Inflammatory macrophage (primary cell): ENCODE results near the gene KHNYN.
"Not testable (repeated sequence)": the region's sequence is repeated elsewhere in the genome, so short reads cannot be mapped to it uniquely, and the experiment has no call there.

Experiments used
- DNase-seq, 2 donors: peaks; one replicate each; pipeline ENCODE4 v3.0.0-alpha.2; 2020 to 2022

Gene KHNYN

DNA sequence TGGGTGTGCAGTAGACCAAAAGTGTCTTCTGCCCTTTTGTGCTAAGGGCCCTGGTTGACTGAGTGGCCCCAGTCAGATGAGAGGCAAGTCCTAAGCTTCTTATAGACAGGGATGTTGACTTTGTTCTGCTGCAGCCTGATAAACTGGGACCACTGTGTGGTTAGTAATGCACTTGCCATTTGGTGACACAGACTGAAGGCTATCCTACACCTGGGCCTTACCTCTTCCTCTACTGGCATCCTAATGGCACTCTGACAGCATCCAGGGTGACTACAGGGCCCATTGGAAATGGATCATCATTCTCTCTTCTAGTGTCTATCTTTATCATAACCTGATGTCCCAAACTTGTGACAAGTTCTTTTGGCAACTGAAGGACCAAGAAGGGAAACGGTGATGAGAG is 9.5 kb downstream of the KHNYN start:
- DNase-seq, result no peak

- no peak for DNase-seq
Measured at GRCh38 chr14:24439830-24440605, 10.3 kb downstream of the KHNYN start.

- DNase-seq, result no peak
Measured at GRCh38 chr14:24440606-24441399, 11.0 kb downstream of the KHNYN start.

GRCh38 chr14:24441485-24441884 is 11.7 kb downstream of the KHNYN start:
- no peak for DNase-seq

- DNase-seq, result no peak
Measured at GRCh38 chr14:24441904-24442239, 12.1 kb downstream of the KHNYN start.

DNA sequence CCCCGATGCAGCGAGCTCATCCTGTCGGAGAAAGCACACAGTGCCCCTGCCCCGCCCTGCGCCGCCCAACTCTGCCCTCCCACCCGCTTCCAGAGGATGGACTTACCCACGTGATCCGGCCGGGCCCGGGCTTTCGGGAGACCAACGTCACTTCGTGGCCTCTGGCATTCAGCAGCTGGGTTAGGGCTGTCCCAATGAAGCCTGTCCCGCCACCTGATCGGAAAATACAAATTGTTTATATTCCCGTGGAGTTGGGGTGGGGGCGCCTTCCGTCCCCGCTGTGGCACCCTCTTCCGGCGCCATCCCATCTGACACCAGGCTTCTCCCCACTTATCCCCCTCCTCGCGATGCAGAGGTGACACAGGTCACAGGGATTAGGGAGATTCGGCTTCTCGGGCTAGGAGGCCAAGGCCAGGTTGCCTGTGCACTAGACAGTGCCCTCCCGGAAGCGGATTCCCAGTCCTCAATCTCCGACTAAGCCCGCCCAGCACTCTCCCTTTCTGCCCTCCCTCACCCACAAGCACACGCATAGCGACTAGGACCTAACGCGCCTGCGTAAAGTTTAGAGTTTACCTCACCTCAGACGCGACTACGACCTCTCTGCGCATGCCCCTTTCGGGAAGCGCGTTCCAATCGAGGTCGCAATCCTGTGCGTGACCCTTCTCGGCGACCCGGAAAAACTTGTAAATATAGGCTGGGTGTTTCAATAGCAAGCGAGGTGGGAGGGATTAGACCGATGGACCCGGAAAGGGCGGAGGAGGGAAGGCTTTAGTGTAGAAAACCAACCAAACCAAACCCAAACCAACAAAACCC is 12.7 kb downstream of the KHNYN start, which contains the start of gene SDR39U1:
SDR39U1 (minus strand) TSS at position 537 of the 813 bp plus-strand sequence; CDS start at position 530, 7 bp downstream.
- peak; percentile 99 for DNase-seq

- DNase-seq, result no peak
Measured at GRCh38 chr14:24443053-24443665, 13.4 kb downstream of the KHNYN start.

- not testable (repeated sequence) for DNase-seq
Measured at GRCh38 chr14:24450828-24451227, 21.1 kb downstream of the KHNYN start.

DNA sequence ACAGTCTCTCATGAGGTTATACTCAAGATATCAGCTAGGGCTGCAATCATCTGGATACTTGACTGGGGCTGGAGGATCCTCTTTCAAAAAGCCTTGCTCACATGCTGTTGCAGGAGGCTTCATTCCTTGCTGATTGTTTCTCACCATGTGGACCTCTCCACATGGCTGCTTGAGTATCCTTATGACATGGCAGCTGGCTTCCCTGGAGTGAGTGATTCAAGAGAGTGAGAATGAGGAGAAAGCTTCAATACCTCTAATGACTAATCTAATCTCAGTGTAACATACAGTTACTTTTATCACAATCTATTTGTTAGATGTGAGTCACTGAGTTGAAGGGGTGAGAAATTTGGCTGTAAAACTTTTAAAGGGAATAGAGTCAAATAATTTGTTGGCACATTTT is 27.2 kb downstream of the KHNYN start:
- no peak for DNase-seq

DNA sequence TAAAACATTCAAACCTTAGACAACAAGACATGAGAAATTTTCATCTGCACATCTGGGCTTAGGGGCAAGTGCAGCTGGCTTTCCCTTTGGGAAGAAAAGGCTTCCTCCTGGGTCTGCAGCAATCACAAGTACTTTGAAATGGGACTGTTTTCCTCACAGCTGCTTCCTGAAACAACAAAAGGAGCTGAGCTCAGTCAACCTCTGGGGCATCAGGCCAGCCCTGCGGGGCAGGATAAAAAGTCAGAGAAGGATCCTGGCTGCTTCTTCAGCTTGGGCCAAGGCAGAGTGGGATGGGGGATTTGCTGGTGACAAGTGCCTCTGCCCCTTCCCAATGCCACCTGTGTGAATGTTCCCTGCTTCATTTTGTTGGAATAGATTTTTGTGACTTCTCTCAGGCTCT is 29.0 kb downstream of the KHNYN start:
- DNase-seq, result no peak

- DNase-seq, result no peak
Measured at GRCh38 chr14:24459331-24459730, 29.6 kb downstream of the KHNYN start.

- no peak for DNase-seq
Measured at GRCh38 chr14:24461336-24461735, 31.6 kb downstream of the KHNYN start.

- no peak for DNase-seq
Measured at GRCh38 chr14:24463017-24463883, 33.5 kb downstream of the KHNYN start.

GRCh38 chr14:24463884-24464785 is 34.4 kb downstream of the KHNYN start:
- no peak for DNase-seq

GRCh38 chr14:24465368-24465767 is 35.6 kb downstream of the KHNYN start:
- no peak for DNase-seq

- no peak for DNase-seq
Measured at GRCh38 chr14:24465805-24466204, 36.1 kb downstream of the KHNYN start.

- DNase-seq, result not testable (repeated sequence)
Measured at GRCh38 chr14:24470450-24470849, 40.7 kb downstream of the KHNYN start.

- DNase-seq, result no peak
Measured at GRCh38 chr14:24473211-24473610, 43.5 kb downstream of the KHNYN start.

DNA sequence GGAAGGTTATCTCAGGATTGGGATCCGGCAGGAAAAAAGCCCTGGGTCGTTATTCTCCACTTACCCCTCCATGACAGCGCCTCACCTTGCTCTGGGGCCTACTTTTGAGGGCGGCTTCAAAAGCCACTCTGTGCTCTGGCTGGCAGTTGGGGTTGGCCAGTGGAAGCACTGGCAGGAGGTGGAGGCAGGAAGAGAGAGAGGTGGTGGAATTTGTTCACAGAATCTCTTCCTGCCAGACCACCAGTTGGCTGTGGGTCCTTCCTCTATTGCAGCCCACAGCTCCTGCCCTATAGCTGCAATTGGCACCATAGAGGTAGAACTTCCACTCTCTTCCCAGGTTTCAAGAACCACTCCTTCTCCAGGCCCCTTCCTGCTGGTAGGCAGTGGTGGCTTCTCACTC is 45.5 kb downstream of the KHNYN start:
- DNase-seq, result no peak

GRCh38 chr14:24479999-24480398 is 50.2 kb downstream of the KHNYN start:
- DNase-seq, result not testable (repeated sequence)
